ENCODE measurements around the gene STAT3. TPM values are rescaled to one million over a fixed set of nuclear protein-coding genes. Genes with fewer than 3 reads are reported as not detected.
"Not testable (repeated sequence)": the region's sequence is repeated elsewhere in the genome, so short reads cannot be mapped to it uniquely, and the experiment has no call there.

Gene STAT3
- total RNA-seq, 1 donor from 2014 or later = 241 TPM

DNA sequence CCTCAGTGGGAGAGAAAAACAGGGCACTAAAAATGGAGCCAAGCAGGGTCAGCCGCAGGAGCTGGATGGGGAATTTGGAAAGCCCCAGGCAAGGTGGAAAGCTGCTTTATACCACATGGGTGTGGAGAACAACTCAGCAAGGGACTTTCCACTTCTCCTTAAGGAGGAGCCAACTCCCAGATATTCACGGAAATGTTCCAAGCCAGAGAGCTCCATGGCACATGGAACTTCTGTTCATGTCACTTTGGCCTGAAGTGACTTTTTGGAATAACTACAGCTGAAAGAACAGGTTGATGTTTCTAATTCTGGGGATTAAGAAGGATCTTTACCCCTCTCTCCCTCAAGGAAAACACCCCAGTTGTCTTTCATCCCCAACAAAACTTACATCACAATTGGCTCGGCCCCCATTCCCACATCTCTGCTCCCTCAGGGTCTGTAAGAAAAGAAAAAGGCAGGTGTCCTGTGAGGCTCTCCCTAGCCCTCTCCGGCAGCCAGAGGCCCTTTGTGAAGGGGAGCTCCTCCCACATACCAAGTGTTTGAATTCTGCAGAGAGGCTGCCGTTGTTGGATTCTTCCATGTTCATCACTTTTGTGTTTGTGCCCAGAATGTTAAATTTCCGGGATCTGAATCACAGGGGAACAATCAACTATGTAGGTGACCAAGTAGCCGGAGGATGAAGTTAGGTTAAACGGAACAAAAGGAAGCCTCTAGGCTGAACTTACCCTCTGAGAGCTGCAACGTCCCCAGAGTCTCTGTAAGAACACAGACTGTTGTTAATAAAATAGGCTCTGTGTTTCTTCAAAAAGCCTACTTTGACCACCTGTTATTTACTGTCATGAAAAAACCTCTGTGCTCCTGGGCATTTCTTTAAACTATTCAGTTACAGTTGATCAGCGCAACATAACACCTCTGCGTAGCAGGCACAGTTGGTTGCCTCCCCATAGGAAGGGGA is 58.9 kb downstream of the STAT3 start:
- Mint-ChIP-seq H3K4me3 (no peak overlapping the region), H3K27ac (peak overlapping the region; percentile 58), H3K27me3 (ENCODE audit: insufficient read depth) (no peaks in the 10 kb centered on the region), H3K4me1 (ENCODE audit: low read depth) (peaks cover 29% of the 10 kb centered on the region), H3K9me3 (no peaks in the 10 kb centered on the region), H3K36me3 (ENCODE audit: low read depth) (peaks cover 47% of the 10 kb centered on the region)
- intact Hi-C loops (cut with micrococcal nuclease) = no loop called here
- DNase-seq (ENCODE audit: low spot score) = no peak

DNA sequence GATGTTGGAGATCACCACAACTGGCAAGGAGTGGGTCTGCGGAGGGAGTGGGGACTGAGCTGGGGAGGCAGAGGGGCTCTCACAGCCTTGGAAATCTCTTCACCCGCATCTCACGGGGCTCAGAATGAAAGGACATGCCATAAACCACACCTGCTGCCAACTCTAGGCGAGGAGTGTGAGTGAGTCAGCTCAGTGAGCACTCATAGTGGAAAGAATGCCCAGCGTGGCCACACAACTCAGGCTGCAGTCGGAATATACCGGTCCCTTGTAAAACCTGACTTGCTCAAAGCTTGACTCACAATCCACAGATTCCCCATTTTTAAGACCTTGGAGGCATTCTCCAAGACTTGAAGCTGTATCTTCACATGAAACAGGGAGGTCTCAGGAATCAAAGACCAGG is 63.2 kb downstream of the STAT3 start:
- H3K36me3 Mint-ChIP-seq (ENCODE audit: low read depth) = peaks cover 57% of the 10 kb centered on the region
- H3K27ac Mint-ChIP-seq = peak overlapping the region; percentile 68
- no peaks in the 10 kb centered on the region for H3K9me3 Mint-ChIP-seq
- no peak overlapping the region for H3K4me3 Mint-ChIP-seq
- no peak for DNase-seq (ENCODE audit: low spot score)
- H3K4me1 Mint-ChIP-seq (ENCODE audit: low read depth) = peaks cover 47% of the 10 kb centered on the region
- H3K27me3 Mint-ChIP-seq (ENCODE audit: insufficient read depth) = no peaks in the 10 kb centered on the region
- intact Hi-C loops (cut with micrococcal nuclease) = no loop called here

DNA sequence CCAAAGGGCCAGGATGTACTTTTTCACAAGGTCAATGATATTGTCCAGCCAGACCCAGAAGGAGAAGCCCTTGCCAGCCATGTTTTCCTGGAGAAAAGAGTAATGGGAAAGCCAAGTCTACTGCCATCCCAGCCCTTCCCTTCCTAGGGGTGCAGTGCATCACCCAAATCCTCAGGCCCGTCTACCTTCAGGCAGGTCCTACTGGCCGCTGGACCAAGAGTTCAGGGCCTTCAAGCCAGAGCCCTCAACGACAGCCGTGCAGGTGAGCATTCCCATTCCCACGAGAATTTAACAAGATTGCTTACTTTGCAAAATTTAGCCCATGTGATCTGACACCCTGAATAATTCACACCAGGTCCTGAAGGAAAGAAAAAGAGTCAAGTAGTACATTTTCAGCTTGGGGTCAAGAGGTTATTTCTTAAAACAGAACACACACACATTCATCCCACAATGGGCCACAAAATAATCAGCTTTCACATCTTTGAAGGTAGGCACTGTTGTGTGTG is 64.9 kb downstream of the STAT3 start:
- H3K27ac Mint-ChIP-seq = no peak overlapping the region
- intact Hi-C loops (cut with micrococcal nuclease) = loop anchor here (1.0 to 2.0 kb wide), 3 partner anchors 14 to 193 kb away; no protein-coding TSS in a partner anchor
- H3K9me3 Mint-ChIP-seq = no peaks in the 10 kb centered on the region
- DNase-seq (ENCODE audit: low spot score) = no peak
- peaks cover 55% of the 10 kb centered on the region for H3K36me3 Mint-ChIP-seq (ENCODE audit: low read depth)
- peaks cover 54% of the 10 kb centered on the region for H3K4me1 Mint-ChIP-seq (ENCODE audit: low read depth)
- H3K4me3 Mint-ChIP-seq = no peak overlapping the region
- no peaks in the 10 kb centered on the region for H3K27me3 Mint-ChIP-seq (ENCODE audit: insufficient read depth)

DNA sequence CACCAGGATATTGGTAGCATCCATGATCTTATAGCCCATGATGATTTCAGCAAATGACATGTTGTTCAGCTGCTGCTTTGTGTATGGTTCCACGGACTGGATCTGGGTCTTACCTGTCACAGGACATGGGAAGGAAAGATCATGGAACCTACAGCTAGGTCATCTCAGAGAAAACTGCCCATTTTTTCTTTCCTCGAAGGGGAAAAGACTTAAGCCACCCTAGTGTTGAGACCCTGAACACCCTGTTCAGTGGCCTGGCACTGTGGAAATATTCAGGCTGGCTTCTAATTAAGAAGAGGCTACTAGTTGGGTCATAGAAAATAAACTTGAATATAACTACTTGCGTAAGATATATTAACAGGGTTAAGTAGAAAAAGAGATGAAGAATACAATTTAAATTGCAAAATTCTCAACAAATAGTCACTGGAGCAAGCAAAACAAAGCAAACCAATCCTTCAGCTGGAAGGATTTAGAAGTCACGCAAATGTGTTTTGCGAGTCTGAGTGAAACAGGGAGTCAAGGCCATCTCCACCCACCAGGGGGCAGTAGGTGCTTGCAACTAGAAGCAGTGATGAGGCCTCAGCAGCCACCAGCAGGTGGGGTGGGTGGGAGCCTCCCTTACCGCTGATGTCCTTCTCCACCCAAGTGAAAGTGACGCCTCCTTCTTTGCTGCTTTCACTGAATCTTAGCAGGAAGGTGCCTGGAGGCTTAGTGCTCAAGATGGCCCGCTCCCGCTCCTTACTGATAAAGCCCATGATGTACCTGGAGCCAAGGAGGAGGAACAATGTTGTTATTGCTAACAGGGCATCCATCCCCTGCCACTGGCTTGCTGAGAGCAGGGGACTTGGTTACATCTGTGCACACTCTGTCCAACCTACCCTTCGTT is 65.6 kb downstream of the STAT3 start:
- Mint-ChIP-seq H3K36me3 (ENCODE audit: low read depth) (peaks cover 55% of the 10 kb centered on the region), H3K27ac (peak overlapping the region; percentile 1), H3K4me3 (no peak overlapping the region), H3K27me3 (ENCODE audit: insufficient read depth) (no peaks in the 10 kb centered on the region), H3K9me3 (no peaks in the 10 kb centered on the region), H3K4me1 (ENCODE audit: low read depth) (peaks cover 55% of the 10 kb centered on the region)
- intact Hi-C loops (cut with micrococcal nuclease) = loop anchor here (1.0 to 2.0 kb wide), 6 partner anchors 10 to 205 kb away; no protein-coding TSS in a partner anchor
- DNase-seq (ENCODE audit: low spot score) = peak; percentile 87

DNA sequence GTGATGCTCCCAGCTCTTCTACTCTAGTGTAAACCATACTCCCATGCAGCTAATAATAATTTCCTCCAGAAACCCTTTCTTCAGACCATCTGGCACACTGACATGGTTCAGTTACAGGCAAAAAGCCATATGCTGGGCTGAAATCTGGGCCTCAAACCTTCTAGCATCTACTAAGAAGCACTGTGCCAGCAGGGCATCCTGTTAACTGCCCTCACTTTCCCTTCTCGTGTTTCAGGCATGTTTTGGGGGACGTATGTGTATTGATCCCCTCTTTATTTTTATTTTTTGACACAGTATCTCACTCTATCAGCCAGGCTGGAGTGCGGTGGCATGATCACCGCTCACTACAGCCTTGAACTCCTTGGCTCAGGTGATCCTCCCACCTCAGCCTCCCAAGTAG is 66.7 kb downstream of the STAT3 start:
- no peak for DNase-seq (ENCODE audit: low spot score)
- H3K4me3 Mint-ChIP-seq = no peak overlapping the region
- H3K9me3 Mint-ChIP-seq = no peaks in the 10 kb centered on the region
- intact Hi-C loops (cut with micrococcal nuclease) = no loop called here
- H3K27me3 Mint-ChIP-seq (ENCODE audit: insufficient read depth) = no peaks in the 10 kb centered on the region
- peak overlapping the region; percentile 49 for H3K27ac Mint-ChIP-seq
- H3K36me3 Mint-ChIP-seq (ENCODE audit: low read depth) = peaks cover 63% of the 10 kb centered on the region
- H3K4me1 Mint-ChIP-seq (ENCODE audit: low read depth) = peaks cover 65% of the 10 kb centered on the region

DNA sequence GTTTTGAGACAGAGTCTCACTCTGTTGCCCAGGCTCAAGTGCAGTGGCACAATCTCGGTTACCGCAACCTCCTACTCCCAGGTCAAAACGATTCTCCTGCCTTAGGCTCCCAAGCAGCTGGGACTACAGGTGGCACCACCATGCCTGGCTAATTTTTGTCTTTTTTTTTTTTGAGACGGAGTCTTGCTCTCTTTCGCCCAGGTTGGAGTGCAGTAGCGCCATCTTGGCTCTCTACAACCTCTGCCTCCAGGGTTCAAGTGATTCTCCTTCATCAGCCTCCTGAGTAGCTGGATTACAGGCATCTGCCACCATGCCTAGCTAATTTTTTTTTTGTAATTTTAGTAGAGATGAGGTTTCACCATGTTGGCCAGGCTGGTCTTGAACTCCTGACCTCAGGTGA is 70.3 kb downstream of the STAT3 start:
- intact Hi-C loops (cut with micrococcal nuclease); H3K27me3 Mint-ChIP-seq (ENCODE audit: insufficient read depth); H3K27ac Mint-ChIP-seq; DNase-seq (ENCODE audit: low spot score); H3K4me3 Mint-ChIP-seq; H3K9me3 Mint-ChIP-seq: not testable (repeated sequence)
- Mint-ChIP-seq H3K4me1 (ENCODE audit: low read depth) (peaks cover 74% of the 10 kb centered on the region), H3K36me3 (ENCODE audit: low read depth) (peaks cover 62% of the 10 kb centered on the region)

DNA sequence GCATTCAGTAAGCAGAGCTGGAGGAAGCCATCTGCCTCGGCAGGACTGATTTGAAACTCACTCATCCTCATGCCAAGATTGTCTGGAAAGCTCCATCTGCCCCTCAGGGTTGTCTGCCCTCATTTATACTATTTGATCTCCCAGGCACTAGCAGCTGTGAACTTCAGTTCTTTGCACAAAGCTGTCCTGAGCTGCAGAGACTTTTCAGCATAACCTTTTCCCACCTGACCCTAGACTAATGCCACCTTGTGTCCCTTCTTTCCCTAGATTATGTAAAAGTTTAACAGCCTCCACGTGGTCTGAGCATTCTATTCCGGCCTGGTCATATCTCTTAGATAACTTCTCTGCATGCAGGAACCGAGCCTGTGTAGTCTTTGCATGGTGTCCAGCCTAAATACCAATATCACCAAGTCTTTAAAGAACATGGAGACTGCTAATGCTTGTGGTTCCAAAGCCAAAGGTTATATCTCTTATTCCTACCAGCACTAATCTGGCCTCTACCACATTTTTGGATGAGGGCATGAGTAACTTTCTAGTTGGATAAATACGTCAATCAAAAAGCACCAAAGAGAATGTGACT is 70.9 kb downstream of the STAT3 start:
- H3K36me3 Mint-ChIP-seq (ENCODE audit: low read depth) = peaks cover 56% of the 10 kb centered on the region
- intact Hi-C loops (cut with micrococcal nuclease) = no loop called here
- peaks cover 72% of the 10 kb centered on the region for H3K4me1 Mint-ChIP-seq (ENCODE audit: low read depth)
- no peak overlapping the region for H3K4me3 Mint-ChIP-seq
- no peaks in the 10 kb centered on the region for H3K9me3 Mint-ChIP-seq
- DNase-seq (ENCODE audit: low spot score) = no peak
- H3K27me3 Mint-ChIP-seq (ENCODE audit: insufficient read depth) = no peaks in the 10 kb centered on the region
- H3K27ac Mint-ChIP-seq = peak overlapping the region; percentile 67

DNA sequence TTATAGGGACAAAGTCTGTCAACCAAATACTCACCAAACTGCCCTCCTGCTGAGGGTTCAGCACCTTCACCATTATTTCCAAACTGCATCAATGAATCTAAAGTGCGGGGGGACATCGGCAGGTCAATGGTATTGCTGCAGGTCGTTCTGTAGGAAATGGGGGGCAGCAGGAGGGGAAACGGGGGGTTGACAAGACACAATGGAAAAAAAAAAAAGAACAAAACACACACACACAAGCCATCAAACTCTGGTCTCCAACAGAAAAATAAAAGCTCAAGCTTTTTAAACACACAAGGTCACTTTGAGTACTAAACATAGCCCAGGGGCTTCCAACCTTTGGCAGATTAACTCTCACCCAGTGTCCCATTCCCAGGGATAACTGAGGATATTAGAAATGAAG is 71.5 kb downstream of the STAT3 start:
- Mint-ChIP-seq H3K27me3 (ENCODE audit: insufficient read depth) (no peaks in the 10 kb centered on the region), H3K4me1 (ENCODE audit: low read depth) (peaks cover 71% of the 10 kb centered on the region), H3K27ac (peak overlapping the region; percentile 63), H3K4me3 (no peak overlapping the region), H3K36me3 (ENCODE audit: low read depth) (peaks cover 53% of the 10 kb centered on the region), H3K9me3 (no peaks in the 10 kb centered on the region)
- no peak for DNase-seq (ENCODE audit: low spot score)
- intact Hi-C loops (cut with micrococcal nuclease) = no loop called here

DNA sequence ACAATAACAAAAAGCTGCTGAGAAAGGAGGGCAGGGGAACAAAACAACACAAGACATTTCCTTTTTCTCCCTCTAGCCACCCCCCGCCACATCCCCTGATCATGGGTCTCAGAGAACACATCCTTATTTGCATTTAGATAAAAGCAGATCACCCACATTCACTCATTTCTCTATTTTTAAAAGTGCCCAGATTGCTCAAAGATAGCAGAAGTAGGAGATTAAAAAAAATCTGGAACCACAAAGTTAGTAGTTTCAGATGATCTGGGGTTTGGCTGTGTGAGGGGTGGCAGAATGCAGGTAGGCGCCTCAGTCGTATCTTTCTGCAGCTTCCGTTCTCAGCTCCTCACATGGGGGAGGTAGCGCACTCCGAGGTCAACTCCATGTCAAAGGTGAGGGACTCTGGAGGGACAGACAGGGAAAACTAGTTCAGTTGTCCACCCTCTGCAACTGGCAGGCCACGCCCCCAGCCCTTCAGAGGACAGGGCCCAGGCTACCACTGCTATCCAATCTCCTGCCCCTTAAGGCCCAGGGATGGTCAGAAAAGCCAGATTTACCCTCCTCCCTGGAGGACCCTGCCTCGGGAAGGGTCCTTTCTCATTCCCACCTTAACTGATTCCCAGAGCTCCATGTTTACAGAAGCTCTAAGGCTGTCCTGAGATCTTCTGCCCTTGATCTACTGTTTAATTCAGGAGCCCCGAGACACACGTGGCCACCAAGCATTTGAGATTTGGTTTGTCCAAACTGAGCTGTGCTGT is 72.7 kb downstream of the STAT3 start:
- peaks cover 57% of the 10 kb centered on the region for H3K36me3 Mint-ChIP-seq (ENCODE audit: low read depth)
- intact Hi-C loops (cut with micrococcal nuclease) = no loop called here
- H3K4me3 Mint-ChIP-seq = peak overlapping the region; percentile 23
- no peak for DNase-seq (ENCODE audit: low spot score)
- peak overlapping the region; percentile 74 for H3K27ac Mint-ChIP-seq
- peaks cover 72% of the 10 kb centered on the region for H3K4me1 Mint-ChIP-seq (ENCODE audit: low read depth)
- no peaks in the 10 kb centered on the region for H3K27me3 Mint-ChIP-seq (ENCODE audit: insufficient read depth)
- no peaks in the 10 kb centered on the region for H3K9me3 Mint-ChIP-seq

DNA sequence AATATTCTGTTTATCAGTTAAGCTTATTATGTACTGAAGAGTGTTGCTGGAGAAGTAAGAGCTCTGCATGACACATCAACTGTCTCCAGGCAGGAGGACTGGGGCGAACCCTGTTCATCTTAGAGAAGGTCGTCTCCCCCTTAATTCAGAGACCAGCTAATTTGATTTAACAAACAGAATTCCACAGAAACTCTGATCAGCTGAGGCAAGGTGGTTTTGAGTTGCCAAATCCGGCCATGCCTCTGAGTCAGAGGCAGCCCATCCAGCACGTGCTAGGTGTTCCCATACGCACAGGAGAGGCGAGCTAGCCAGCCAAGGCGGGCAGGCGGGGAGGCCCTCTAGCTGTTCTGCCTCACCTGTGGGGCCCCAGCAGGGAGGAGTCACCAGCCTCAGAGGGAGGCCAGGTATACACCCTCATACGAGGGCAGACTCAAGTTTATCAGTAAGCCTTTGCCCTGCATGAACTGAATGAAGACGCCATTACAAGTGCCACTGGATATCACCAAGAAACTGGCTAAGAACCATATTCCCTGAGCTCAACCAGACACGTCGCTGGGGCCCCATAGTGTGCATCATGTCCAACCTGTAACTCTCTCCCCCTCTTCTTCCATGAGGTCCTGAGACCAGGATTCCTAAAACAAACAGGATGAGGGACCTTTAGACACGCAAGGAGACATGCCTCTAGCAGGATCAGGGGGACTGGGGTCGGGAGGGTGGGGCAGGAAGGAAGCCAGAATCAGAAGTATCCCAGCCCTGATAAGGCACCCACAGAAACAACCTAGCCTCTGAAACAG is 74.3 kb downstream of the STAT3 start:
- DNase-seq (ENCODE audit: low spot score) = no peak
- Mint-ChIP-seq H3K4me3 (peak overlapping the region; percentile 33), H3K9me3 (no peaks in the 10 kb centered on the region), H3K4me1 (ENCODE audit: low read depth) (peaks cover 75% of the 10 kb centered on the region), H3K27ac (peak overlapping the region; percentile 80), H3K36me3 (ENCODE audit: low read depth) (peaks cover 62% of the 10 kb centered on the region), H3K27me3 (ENCODE audit: insufficient read depth) (no peaks in the 10 kb centered on the region)
- intact Hi-C loops (cut with micrococcal nuclease) = loop anchor here (2.0 kb wide), 2 partner anchors 91 to 93 kb away; no protein-coding TSS in a partner anchor

DNA sequence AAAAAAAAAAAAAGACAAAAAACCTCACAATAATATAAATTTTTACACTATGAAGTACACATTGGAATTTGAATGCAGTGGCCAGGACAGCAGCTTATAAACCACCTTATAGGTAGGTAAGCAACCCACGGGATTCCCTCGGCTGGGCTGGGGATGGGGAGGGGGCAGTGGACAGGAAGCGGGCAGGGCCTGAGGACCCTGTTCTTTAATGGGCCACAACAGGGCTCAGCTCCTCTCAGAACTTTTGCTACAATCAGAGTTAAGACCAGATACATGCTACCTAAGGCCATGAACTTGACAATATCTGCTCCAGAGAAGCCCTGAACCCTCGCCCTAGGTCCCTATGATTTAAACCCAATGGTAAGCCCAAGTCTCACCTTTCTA is 74.9 kb downstream of the STAT3 start:
- Mint-ChIP-seq H3K9me3 (no peaks in the 10 kb centered on the region), H3K27ac (peak overlapping the region; percentile 80), H3K4me1 (ENCODE audit: low read depth) (peaks cover 79% of the 10 kb centered on the region), H3K27me3 (ENCODE audit: insufficient read depth) (no peaks in the 10 kb centered on the region), H3K4me3 (peak overlapping the region; percentile 33), H3K36me3 (ENCODE audit: low read depth) (peaks cover 63% of the 10 kb centered on the region)
- intact Hi-C loops (cut with micrococcal nuclease) = loop anchor here (2.0 kb wide), 2 partner anchors 91 to 93 kb away; no protein-coding TSS in a partner anchor
- no peak for DNase-seq (ENCODE audit: low spot score)
